ENCODE data around the gene SLC16A10.
"Not testable (repeated sequence)": the region's sequence is repeated elsewhere in the genome, so short reads cannot be mapped to it uniquely, and the experiment has no call there.

- not testable (repeated sequence) for TF ChIP-seq POLR2AphosphoS5 (IDR thresholded peaks at IDR 0.05; ENCODE audit: low read depth, low read length); TAF1 (IDR thresholded peaks at IDR 0.05; ENCODE audit: borderline replicate concordance, low read depth, low read length)
Measured at GRCh38 chr6:111131018-111131417, 43.7 kb downstream of the SLC16A10 start.

All from GM12892 (cell line).